Brain pericyte (primary cell): Measurements from ENCODE around the gene AARS2.

Experiments
- DNase-seq: peaks from one replicate; pipeline ENCODE4 v3.0.0-alpha.2; 2012; ENCODE audit warnings: low read depth, low spot score

The AARS2 gene

DNA sequence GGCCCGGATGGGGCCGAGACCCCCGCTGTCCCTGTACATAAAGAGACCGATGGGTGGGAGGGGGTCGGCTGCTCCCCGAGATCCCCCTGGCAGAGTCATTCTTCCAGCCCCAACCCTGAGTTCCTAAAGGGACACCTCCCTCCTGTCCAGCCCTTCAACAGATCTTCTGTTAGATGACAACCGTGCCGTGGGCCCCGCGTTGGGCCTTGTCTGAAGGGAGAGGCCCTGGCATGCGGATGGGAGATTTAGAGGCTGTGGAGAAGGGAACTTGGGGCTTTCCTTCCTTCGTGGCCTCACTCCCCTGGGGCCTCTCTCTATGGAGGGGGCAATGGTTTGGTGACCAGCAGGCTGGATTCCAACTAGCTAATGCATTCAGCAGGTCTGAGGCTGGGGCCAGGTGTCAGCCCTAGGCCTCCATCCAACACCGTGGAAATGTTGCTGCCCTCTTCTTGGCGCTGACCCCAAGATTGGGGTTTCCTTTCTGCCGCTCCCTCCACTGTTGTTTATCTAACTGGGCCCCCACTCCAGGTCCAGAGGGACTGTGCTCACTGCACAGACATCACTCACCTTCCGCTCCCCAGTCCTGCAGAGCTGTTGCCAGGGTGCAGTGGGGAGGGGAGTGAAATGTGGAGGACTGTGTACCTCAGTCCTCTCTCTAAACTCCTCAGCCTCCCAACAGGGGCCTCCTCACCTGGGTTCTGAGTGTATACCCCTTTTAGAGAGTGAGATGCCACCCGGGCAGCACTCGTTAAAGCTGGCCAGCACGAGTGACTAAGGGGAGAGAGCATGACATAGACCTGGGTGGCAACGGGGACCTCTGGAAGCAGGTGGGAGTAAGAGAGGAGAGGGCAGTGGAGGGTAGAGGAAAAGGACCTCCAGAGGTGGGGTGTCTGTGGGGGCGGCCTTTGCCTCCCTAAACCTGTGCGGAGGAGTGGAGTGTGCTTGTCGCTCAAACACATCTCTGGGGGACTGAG is 36.2 kb downstream of the AARS2 start:
- no peak for DNase-seq

DNA sequence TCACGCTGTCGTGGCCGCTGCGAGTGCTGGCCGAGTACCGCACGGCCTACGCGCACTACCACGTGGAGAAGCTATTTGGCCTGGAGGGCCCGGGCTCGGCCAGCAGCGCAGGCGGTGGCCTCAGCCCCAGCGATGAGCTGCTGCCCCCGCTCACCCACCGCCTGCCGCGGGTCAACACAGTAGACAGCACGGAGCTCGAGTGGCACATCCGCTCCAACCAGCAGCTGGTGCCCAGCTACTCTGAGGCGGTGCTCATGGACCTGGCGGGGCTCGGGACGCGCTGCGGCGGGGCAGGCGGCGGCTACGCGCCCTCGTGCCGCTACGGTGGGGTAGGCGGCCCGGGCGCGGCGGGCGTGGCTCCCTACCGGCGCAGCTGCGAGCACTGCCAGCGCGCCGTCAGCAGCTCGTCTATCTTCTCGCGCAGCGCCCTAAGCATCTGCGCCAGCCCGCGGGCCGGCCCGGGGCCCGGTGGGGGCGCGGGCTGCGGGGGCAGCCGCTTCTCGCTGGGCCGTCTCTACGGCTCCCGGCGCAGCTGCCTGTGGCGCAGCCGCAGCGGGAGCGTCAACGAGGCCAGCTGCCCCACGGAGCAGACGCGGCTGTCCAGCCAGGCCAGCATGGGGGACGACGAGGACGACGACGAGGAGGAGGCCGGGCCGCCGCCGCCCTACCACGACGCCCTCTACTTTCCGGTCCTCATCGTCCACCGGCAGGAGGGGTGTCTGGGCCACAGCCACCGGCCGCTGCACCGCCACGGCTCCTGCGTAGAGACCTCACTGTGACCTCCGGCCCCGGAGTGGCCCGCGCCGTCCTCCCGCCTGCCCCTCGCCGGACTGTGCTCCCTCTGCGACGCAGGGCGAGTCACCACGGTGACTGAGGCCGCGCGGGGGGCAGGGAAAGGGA is 37.1 kb downstream of the AARS2 start:
- no peak for DNase-seq

DNA sequence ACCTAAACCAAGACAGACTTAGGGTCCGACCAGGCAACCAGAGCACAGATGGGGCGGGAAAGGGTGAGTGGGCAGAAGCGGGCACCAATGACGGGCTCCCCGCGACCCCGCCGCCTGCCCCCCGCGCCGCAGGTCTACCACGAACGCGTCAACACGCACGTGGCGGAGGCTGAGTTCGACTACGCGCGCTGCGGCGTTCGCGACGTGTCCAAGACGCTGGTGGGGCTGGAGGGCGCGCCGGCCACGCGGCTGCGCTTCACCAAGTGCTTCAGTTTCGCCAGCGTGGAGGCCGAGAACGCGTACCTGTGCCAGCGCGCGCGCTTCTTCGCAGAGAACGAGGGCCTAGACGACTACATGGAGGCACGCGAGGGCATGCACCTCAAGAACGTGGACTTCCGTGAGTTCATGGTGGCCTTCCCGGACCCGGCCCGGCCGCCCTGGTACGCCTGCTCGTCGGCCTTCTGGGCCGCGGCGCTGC is 37.8 kb downstream of the AARS2 start:
- DNase-seq: no peak

DNA sequence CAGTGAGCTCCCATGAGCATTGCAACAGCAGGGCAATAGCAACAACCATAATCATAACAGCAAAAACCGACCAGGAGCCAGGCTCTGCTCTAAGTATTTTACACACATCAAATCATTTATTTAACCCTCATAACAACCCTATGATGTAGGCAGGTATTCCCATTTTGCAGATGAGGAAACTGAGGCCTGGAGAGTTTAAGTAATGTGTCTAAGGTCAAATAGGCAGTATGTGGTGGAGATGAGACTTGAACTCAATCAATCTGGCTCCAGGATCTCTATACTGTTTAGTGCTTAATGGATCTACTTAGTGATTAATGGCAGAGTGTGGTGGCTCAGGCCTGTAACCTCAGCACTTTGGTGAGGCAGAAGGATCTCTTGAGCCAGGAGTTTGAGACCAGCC is 39.5 kb downstream of the AARS2 start:
- DNase-seq: no peak

DNA sequence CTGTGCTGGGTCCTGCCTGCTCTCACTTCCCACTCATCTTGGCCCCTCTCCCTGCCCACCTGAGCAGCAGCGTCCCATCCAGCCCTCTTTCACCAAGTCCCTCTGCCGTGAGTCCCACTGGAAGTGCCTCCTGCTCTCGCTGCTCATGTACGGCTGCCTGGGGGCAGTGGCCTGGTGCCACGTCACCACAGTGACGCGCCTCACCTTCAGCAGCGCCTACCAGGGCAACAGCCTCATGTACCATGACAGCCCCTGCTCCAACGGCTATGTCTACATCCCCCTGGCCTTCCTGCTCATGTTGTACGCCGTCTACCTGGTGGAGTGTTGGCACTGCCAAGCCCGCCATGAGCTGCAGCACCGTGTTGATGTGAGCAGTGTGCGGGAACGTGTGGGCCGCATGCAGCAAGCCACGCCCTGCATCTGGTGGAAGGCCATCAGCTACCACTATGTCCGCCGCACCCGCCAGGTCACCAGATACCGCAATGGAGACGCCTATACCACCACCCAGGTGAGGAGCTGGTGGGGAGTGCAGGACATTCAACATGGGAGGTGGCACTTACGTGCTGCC is 40.1 kb downstream of the AARS2 start:
- DNase-seq: no peak

DNA sequence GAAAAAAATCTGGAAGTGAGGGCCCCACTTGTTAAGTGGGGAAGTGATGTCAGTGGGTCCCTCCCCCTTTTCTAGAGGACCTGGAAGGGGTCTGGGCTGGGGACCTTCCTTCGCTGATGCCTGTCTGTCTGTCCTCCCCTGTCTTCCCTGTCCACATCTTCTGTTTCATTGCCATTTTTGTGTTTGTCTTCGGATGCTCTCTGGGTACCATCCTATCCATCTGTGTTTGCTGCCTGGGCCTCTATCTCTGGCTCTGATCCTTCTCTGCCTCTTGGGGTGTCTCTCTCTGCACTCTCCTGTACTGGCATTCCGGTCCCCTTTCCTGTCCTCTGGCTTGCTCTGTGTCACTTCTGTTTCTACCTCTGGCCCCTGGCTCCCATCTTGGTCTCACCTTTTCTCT is 40.6 kb downstream of the AARS2 start:
- no peak for DNase-seq

DNA sequence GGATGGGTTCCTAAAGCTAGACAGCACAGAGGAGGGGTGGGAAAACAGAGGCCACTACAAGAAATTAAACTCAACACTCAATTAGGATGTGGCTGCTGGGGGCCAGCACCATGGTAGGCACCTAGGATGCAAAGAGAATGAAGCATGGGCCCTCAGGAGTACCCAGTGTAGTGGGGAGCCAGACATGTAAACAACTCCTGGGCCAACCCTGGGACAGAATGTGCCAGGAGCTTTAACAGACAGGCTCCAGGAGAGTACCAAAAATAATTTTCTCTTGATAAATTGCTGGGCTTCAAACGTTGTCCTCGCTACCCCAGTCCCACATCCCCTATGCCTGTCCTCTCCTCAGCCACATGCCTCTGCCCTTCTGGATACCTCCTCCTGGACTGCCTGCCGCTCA is 41.2 kb downstream of the AARS2 start:
- no peak for DNase-seq

DNA sequence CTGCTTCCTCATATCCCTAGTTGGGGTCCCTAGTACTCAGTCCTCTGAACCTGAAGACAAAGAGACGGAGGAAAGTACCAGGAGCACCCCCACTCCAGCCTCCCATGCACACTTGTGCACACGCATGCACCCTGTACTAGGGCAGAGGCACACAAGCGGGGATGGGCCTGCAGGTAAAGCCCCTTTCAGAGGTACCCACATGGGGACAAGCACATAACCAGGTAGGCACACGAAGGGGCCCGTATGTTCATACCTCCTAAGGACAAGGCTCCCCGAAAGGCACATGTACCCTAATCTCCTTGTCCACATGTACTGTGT is 41.8 kb downstream of the AARS2 start:
- DNase-seq: no peak

DNA sequence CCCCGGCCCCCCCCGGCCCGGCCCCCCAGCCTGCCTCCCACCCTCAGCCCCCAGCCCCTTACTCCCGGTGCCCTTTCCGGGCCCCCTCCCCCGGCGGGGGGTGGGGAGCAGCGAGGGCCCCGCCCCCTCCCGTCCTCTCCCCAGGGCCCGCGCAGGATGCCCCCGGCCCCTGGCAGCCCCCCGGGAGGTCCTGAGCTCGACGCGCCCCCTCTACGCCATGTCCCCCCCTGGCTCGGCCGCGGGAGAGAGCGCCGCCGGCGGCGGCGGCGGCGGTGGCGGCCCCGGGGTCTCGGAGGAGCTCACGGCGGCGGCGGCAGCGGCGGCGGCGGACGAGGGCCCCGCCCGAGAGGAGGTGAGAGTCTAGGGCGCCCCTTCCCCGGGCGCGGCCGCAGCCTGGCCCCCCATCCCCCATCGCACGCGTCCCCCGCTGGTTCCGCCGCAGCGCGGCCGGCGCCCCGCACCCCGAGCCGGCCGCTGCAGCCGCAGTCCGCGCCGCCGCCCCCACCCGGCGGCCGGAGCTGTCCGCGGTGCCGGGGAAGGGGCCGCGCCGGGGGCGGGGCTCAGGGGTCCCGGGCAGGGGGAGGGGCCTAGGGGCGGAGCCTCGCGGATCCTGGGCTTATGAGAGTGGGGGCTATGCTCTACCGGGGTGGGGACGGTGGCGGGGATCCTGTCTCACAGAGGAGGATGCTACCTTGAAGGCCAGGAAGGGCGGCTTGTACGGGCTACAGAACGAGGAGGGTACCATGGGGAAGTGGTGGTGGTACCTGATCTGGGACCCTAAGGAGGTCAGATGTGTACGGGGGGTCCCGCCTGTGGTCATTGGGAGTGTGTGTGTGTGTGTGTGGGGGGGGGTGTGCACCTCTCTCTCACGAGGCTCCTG is 42.4 kb downstream of the AARS2 start:
- no peak for DNase-seq

DNA sequence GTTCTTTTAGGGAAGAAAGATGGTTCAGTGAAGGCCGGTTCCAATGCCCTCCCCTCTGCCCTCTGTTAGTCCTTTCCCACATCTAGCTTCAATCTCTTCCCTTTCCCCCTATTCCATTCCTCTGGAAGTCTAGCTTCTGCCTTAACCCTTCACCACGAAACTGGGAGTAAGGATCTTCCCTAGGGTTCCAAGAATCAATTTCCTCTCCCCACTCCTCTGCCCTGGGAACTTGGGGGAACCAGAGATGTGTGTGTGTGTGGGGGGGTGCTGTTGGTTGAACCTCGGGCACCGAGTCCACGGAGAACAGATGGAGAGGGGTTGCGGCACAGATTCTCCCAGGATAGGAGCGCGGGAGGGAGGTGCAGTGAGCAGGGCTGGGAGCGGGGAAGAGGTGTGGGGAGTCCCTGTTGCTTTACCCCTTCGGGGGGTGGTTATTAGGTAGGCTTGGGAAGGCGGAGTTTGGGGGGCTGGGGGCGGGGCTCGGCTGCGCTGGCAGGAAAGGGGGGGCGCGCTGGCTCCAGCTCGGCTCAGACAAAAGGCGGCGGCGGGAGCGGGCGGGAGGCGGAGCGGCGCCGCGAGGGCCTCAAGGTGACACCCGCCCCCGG is 43.1 kb downstream of the AARS2 start, which contains the start of gene TMEM151B:
Gene TMEM151B, plus strand, starts transcription at position 530 of the 605 bp plus-strand sequence. CDS start 293 bp downstream, outside the sequence.
- no peak for DNase-seq

DNA sequence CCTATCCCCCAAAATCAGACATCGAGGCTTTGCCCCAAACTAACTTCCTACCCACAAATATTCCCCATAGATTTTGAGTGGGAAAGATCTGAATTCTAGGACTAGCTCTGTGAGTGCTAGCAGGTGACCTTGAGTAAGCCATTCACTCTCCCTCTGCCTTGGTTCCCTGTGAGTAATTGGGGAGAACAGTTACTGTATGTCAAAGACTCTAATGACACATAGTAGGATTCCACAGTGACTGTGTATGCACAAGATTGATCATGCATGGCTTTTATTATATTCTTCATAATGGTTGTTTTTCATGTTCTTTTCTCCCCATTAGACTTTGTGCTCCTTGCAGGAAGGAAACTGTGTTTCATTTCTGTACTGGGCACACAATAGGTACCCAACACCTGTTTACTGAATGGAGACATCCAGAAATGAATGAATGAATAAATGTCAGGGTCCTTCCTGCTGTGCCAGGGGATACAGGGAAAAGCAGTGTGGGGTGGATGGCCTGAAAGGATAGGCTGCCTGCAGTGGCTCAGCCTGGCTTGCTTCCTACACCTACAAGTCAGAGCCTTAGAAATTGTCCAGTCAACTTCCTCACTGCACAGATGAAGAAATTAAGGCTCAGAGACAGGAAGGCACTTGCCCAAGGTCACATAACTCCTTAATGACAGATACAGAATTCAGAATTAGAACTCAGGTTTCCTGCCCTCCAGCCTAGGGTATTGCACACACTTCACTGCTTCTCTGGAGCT is 43.8 kb downstream of the AARS2 start:
- DNase-seq: no peak

DNA sequence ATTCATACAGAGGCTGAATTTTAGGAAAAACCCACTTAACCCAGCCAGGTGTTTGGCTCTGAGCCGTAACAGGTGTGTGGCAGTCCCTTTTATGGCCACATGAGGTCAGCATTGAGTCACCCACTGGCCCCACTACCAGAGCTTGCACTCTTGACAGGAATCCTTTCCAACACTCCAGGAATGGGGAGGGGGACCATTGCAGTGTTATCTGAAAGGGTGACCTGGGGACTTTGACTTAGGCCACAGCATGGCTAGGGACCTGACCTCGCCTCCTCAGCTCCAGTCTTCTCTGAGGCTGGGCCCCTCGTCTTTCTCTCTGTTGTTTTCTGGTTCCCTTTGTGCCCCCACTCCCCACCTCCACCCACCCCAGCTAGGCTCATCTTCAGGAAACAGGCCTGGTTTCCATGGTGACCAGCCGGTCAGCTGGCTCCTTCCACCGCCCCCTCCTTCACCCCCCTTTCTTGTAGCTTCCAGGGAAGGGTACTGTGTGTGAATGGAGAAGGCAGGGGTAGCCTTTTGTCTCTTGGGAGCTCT is 45.0 kb downstream of the AARS2 start:
- DNase-seq: no peak

DNA sequence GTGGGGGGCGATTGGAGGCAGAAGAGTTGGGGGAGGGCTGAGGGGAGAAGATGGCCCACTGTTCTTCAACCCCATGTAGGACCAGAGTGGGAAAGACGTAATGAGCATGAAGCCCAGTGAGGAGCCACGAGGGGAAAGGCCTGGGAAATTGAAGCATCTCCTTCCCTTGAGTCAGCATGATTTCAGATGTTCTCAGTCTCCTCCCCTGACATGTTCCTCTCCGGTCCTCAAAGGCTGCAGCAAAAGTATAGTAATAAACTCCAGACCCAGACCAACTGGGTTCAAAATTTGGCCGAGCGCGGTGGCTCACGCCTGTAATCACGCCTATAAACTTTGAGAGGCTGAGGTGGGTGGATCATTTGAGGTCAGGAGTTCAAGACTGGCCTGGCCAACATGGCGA is 45.9 kb downstream of the AARS2 start:
- DNase-seq: no peak

DNA sequence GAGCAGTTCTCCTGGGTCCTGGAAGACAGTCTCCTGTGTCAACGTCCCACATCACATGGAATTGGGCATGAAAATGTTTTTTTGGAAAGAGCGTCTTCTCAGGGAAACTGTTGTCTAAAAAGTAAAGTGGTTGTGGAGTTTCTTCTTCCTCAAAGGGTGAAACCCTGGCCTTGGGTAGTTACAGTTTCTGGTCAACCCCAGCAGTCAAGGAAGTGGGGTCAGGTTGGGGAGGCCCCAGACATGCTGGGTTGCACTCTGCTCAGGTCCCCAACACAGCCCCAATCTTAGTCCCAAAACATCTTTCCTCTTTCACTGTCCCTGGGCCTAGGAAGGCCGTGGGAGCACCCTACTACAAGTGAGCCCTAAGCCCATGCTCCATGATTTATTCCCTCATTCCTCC is 46.8 kb downstream of the AARS2 start:
- no peak for DNase-seq

DNA sequence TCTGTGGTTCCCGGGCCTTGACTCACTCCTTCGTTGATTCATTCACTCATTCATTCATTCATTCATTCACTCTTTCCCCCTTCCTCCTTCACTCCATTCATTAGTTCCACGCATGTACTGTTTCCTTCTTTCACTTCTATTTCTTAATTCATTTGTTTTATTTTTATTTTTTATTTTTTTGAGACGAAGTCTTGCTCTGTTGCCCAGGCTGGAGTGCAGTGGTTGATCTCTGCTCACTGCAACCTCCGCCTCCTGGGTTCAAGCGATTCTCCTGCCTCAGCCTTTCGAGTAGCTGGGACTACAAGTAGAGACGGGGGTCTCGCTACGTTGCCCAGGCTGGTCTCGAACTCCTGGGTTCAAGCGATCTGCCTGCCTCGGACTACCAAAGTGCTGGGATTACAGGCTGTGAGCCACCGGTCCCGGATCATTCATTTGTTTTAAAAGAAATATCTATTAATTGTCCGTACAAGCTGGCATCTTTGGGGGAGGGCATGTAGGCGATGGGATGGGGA is 47.4 kb downstream of the AARS2 start:
- no peak for DNase-seq

DNA sequence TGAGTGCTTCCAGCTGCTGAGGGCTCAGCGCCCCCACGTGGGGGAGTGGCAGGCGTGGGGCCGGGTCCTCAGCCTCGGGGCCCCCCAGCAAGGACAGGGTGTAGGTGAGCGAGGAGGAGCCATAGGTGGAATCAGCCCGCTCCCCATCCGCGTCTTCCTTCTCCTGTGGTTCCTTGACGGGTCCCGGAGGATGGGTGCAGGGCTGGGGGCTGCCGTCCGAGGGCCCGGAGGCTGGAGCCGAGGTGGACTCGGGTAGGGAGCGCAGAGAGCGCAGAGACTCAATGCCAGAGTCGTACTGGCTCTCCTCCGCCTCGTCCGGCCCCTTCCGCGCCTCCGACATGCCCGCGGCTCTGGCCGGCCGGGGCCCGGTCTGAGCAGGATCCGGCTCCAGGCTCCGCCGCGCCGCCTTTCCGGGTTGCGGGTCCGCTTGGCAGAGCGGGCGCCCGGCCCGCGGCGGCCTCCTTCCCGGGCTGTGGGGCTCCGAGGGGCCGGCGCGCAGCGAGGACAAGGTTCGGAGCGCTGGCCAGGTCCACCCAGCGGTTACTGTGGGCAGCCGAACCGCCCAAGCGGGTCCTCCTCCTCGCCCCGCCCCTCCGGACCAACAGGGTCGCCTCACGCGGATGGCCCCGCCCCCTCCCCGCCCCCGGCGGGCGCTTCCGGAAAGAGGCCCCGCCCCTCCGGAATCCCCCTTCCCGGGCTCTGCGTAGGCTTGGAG is 48.0 kb downstream of the AARS2 start, which contains the start of gene NFKBIE:
Gene NFKBIE, minus strand, starts transcription at position 545 of the 715 bp plus-strand sequence. Its CDS starts 205 bp downstream, at position 340.
- no peak for DNase-seq

DNA sequence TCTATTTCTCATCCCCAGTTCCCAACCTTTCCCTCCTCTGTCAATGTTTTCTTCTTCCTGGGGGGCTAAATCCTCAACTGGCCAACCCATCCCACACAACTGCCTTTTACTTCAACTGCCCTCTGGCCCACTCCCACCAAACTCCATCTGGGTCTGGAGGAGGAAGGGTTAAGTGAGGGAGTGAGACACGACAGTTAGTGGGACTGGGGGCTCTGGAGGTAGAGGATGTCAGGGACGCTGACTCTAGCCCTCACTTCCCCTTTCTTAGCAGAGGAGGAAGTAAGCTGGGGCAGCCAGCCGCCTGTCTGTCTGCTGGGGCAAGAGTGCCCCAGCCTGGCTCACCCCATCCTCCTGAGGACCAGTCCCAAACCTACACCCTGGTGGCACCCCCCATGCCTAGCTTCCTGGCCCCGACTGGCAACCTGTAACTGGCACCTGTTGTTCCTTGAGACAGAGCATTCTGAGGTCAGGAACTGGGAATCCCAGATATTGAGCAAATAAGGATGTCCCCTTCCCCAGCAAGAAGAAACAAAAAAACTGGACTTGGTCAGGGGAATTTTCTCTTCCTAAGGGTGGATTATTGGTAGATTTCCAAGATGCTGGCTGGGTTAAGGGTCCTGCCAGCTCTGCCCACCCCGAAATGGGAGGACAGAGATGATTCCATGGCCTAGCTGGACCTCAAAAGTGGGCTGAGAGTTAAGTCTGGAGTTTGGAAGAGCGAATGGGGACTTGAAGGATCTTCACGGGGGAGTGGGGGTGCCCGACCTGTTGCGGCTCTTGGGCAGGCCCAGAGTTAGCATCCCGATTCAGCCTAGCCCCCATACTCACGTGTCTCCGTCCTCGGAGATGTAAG is 48.8 kb downstream of the AARS2 start:
- no peak for DNase-seq
